KG1 (cell line): ENCODE measurements around the gene TMEM154.
"Not testable (repeated sequence)": the region's sequence is repeated elsewhere in the genome, so short reads cannot be mapped to it uniquely, and the experiment has no call there.

Experiments used
- DNase-seq: peaks from one replicate; lab custom pipeline; 2025; lab: John Stamatoyannopoulos, UW

Gene TMEM154

GRCh38 chr4:152666946-152667345, 12.9 kb downstream of the TMEM154 start:
- no peak for DNase-seq

DNA sequence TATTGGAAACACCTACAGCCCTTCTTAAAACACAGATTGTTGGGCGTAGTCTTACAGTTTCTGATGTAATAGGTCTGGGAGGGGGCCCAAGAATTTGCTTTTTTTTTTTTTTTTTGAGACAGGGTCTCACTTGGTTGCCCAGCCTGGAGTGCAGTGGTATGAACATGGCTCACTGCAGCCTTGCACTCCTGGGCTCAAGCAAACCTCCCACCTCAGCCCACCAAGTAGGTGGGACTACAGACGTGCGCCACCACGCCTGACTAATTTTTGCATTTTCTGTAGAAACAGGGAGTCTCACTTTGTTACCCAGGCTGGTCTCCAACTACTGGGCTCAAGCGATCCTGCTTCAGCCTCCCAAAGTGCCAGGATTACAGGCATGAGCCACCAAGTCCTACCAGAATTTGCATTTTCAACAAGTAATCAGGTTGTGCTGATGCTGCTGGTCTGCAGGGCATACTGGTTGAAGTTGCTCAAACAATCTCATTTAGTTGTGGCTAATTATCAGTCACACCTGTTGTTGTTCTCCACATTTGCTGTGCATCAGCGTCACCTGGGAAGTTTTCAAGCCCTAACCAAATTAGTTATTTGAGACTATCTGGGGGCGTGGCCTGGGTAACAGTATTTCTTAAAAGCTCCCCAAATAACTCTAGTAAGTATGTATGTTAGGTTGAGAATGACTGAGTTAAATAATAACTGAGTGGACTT, 14.0 kb downstream of the TMEM154 start:
- no peak for DNase-seq

DNA sequence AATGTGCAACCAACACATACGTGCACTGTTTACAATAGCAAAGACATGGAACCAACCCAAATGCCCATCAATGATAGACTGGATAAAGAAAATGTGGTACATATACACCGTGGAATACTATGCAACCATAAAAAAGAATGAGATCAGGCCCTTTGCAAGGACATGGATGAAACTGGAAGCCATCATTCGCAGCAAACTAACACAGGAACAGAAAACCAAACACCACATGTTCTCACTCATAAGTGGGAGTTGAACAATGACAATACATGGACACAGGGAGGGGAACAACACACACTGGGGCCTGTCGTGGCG, 15.8 kb downstream of the TMEM154 start:
- not testable (repeated sequence) for DNase-seq

DNA sequence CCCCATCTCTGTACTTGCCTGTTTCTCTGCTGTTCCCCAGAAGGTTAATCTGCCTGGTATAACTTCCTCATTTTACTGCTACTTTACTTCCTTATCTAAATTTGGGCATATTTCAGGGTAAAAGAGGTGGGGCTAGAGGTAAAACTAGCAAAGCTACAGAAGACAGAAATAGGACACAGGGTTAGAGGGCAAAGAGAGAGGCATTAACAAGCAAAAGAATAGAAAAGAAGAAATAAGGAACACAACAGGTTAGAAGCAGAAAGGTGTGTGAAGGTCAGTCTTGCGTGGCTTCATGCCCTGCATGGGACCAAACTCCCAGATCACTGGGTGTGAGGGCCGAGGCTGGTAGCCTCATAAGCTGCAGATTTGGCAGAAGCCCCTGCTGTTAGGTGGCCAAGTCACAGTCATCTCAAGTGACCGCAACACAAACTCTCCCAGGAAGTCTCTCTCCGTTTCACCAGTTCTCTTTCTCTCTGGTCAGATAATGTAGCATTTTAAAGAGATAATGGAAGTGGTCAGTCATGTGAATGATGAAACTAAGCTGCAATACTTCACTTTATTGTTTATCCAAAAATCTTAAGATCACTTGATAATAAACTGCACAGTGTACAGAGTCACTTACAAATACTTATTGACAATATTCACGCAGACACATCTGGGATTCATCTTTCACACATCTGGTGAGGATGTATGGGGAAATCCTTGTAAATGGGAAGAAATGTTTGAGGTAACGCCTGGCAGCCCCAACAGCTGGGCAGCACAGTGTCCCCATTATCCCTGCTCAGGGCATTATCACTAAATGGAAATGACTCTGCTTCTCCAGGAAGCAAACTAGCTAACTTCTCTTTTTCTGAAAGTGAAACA, 16.4 kb downstream of the TMEM154 start:
- no peak for DNase-seq

DNA sequence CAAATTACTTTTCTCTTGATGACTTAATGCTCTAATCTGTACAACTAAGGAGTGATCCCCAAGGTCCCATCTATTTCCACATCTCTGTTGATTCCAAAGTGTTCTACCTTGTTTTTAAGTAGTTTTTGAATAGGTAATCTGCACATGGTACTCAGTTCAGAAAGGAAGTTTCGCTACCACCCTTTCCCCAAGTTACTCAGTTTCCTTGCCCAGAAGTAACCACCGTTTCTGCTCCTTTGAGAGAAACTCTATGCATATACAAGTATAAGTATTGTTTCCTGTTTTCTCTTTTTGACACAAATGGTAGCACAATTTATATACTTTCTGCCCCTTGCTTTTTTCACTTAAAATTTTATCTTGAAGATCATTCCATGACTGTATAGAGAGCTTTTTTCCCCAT, 18.1 kb downstream of the TMEM154 start:
- no peak for DNase-seq

DNA sequence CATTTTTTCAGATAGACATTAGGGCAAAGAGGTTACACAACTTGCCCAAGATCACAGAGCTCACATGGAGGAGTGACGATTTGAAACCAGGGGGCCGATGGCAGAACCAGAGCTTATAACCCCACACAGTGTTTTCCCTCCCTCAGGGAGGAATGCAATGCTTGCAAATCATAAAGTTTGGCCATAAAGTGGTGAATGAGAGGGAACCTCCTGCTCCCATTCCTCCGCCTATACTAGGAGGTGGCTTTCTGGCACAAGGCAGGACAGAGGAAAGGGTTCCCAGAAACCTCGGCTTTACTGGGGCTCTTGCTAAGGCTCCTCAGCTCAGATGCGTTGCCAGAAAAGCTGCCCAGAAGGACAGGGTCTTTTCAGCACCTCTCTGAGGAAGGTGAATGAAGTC, 19.3 kb downstream of the TMEM154 start:
- no peak for DNase-seq

DNA sequence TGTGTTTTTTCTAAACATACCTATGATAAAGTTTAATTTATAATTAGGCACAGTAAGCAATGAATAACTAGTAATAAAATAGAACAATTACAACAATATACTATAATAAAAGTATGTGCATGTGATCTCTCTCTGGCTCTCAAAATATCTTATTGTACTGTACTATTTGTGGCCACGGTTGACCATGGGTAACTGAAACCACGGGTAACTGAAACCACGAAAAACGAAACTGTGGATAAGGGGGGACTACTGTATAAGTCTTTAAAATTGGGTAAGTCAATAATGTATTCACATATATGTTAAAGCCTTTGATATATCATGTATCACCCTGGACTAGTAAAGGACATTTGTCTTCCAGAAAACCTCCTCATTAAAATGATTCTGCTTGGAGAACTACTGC, 20.0 kb downstream of the TMEM154 start:
- DNase-seq, result no peak

DNA sequence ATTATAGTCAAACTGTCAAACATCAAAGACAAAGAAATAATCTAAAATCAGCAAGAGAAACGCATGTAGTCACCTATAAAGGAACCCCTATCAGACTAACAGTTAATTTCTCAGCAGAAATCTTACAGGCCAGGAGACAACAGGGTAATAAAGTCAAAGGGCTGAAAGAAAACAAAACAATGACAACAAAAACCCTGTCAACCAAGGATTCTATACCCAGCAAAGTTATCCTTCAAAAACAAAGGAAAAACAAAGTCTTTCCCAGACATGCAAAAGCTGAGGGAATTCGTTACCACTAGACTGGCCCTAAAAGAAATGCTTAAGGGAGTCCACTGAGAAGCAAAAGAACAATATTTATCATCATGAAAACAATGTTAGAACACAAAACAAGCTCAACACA, 22.1 kb downstream of the TMEM154 start:
- no peak for DNase-seq

DNA sequence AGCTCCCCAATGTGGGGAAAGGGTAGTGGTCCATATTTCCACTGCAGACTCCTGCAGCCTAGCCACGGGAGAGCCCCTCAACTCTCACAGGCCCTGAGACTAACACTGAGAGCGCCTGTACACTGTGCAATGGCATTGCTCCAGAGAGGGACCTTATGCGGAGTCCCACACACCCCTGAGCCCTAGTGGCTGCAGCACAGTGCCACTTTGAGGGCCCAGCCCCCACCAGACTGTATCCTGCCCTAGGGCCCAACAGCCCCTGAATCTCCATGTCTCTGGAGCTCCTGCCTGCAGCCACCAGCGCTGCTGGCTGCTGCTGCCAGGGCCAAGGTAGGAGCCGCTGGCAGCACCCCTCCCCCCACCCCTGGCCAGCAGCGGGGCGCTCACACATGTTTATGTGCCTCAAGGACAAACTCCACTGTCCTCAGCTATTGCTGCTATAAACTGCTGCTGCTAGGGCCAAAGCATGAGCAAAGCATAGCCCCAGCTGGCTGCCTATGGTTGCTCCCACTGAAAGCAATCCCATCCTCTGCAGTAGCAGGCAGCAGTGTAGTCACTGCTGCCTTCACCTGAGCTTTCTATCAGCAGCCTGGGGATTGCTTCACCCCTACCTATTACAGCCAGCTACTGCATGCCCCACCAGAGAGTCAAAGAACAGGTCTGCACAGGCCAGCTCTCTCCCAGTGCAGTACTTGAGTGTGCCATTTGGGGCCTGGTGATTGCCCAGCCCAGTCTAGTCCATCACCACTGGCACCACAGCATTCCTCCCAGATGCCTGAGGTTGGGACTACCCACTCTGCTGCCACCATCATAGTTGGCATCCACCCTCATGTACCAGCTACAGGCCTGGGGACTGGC, 24.3 kb downstream of the TMEM154 start:
- no peak for DNase-seq

DNA sequence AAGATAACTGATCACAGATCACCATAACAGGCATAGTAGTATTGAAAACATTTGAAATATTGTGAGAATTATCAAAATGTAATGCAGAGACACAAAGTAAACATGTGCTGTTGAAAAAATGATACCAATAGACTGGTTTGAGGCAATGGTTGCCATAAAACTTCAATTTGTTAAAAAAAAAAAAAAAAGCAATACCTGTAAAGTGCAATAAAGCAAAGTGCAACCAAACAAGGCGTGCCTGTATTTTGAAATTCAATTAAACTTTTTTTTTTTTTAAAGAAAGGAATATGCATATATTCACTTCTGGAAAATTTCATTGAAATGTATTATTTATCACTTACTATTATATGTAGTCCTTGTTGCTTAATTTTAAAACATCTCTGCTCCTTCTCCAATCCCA, 27.7 kb downstream of the TMEM154 start:
- no peak for DNase-seq

DNA sequence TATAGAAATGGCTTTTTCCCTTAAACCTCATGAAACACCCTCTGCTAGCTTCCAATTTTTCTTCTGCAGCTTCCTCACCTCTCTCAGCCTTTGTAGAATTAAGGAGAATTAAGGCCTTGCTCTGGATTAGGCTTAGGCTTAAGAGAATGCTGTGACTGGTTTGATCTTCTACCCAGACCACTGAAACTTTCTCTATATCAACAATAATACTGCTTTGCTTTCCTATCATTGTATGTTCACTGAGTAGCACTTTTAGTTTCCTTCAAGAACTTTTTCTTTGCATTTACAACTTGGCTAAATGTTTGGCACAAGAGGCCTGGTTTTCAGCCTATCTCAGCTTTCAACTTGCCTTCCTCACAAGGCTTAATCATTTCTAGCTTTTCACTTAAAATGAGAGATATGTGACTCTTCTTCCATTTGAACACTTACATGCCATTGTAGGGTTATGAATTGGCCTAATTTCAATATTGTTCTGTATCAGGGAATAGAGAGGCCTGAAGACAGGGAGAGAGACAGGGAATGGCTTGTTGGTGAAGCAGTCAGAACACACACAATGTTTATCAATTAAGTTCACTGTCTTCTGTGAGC, 28.2 kb downstream of the TMEM154 start:
- DNase-seq, result no peak

- DNase-seq, result no peak
Measured at GRCh38 chr4:152646221-152646620, 33.6 kb downstream of the TMEM154 start.

DNA sequence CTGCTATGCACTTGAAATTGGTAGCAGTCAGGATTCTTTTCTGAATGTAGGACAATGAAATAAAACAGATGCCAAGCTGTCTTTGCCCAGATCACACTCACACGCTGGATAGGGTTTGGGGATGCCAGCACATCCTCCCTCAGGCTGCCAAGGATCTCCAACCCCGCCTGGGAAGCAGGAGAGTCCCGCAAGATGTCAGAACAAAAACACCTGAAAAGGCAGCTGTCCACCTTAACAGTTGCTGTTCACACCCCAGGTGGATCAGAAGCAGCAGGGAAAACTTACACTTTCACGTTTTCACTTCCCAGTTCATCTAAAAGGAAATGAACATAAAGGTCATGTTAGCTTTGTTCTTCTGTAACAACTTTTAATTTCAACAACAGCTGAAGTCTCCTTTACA, 35.7 kb downstream of the TMEM154 start:
- DNase-seq, result no peak

GRCh38 chr4:152643153-152644035, 36.4 kb downstream of the TMEM154 start:
- DNase-seq, result no peak

DNA sequence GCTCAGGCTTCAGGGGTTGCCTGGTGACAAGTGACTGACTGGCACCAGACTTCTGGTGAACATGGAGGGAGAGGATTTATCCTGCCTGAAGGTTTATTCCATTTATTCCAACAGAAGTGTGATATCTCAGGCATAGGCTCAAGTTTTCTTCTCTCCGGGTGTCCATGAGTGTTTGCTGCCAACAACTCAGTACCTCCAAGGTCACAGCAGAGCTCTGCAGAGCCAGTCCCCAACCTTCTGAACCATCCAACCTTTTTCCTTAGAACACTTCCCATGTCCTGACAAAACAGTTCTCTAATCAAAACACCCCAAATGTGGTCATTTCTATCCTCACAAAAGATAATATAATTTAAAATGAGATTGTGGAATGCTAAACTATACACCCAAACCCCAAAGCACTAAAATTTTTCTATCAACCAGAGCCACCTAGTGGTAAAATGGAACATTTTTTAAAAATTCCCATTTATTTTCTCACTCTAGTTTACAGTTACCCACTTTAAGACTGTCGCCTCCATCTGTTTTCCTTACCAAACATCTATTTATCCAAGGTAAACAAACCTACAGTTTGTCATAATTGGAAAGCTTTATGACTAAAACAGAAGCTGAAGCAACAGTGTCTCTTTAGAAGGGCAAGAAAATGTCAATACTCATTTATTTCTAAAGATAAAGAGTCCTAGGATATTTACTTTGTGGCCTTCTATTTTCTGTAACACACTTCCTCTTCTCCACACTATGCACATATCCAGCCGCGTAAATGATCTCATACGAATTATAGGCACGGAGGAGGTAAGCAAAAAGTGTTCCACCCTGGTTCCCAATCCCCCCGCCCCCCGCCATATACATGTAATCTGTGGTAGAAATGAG, 39.5 kb downstream of the TMEM154 start:
- no peak for DNase-seq

DNA sequence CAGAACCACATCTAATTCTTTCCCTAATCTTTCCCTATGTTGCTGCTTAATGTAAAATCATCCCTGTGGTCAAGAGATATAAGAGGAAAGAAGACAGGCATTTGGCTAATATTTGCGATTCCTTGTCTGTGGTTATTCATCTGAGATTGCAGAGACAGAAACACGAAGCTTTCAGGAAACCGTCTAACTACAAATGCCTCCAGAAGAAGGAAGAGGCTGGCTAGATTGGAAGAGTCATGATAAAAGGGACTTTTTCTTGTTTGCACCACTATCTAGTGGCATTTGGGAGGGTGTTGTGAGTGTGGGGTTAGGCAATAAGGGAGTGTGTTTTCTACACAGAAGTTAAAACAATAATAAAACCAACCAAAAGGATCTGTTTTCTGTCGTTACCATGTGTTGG, 43.9 kb downstream of the TMEM154 start:
- no peak for DNase-seq

- DNase-seq, result no peak
Measured at GRCh38 chr4:152634110-152634760, 45.6 kb downstream of the TMEM154 start.

DNA sequence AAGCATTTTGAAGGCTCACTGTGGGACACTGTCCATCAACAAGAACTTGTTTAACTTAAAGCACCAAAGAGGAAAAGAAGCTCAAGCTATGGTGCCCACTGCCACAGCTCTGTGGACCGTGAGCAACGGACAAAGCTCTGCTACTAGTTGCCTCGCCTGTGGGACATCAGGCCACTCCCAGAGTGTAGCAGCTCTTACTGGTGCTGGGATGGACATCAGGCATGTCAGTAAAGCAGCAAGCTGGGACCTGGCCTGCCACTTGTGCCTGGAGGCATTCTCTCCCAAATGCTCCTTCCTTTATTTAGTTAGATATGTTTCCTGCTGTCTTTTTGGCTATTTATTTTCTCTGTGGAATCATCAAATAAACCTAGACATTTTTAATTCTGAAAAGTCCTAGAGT, 46.7 kb downstream of the TMEM154 start:
- DNase-seq, result no peak

GRCh38 chr4:152630324-152630723, 49.5 kb downstream of the TMEM154 start:
- DNase-seq, result no peak

DNA sequence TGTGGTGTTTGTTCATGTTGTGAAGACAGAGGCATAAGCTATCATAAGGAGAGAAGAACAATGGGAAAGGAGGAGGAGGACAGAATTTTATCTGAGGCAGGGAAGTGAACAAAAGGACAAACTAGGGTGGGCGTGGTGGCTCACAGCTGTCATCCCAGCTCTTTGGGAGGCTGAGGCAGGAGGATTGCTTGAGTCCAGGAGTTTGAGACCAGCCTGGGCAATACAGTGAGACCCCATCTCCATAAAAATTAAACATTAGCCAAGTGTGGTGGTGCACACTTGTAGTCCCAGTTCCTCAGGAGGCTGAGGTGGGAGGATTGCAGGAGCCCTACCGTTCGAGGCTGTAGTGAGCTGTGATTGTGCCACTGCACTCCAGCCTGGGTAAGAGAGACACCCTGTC, 49.9 kb downstream of the TMEM154 start:
- no peak for DNase-seq
